HepG2 (cell line): ENCODE data around the gene C12orf43. TPM values are rescaled to one million over a fixed set of nuclear protein-coding genes. Genes with fewer than 3 reads are reported as not detected.
A peak's percentile ranks its signal among the peaks of the same experiment; 100 is the strongest.

Experiments
- ATF1 ChIP-seq: IDR thresholded peaks from 2 replicates; pipeline ENCODE4 v1.6.1; 2016; ENCODE audit warnings: mild to moderate bottlenecking, control low read depth
- BCL3 ChIP-seq: sonication (generic); formaldehyde crosslinking; IDR thresholded peaks from 2 replicates; pipeline ENCODE4 v1.5.1; 2020; ENCODE audit warnings: mild to moderate bottlenecking, missing genetic modification reagents, moderate library complexity
- HNF1A ChIP-seq, 2 experiments: sonication (generic) in 1 of 2; formaldehyde crosslinking in 1 of 2; IDR thresholded peaks; 2 replicates each; pipeline versions ENCODE4 v1.4.0 to v1.6.1; 2016 to 2020; ENCODE audit warnings: borderline replicate concordance in 1 of 2, low read depth in 1 of 2, mild to moderate bottlenecking in 1 of 2, missing genetic modification reagents in 1 of 2
- NR1H2 ChIP-seq: sonication (generic); formaldehyde crosslinking; IDR thresholded peaks from 2 replicates; pipeline ENCODE4 v1.8.1; 2022; ENCODE audit warnings: low read depth, missing genetic modification reagents, borderline replicate concordance
- polyA plus RNA-seq, 8 experiments: library from polyadenylated mRNA; depleted of rRNA in 3 of 8; stranded (reverse) in 7 of 8; unstranded in 1 of 8; fragments of >200 nt; fragmentation: Illumina TruSeq in 4 of 8; extraction: Trizol in 4 of 8; gene quantifications; 2 replicates each; pipeline versions ENCODE4 v1.2.1 to v1.2.3, GENCODE V29; 2011 to 2016; ENCODE audit warnings: low read depth in 4 of 8, missing spikeins in 1 of 8, mixed read lengths in 1 of 8; ENCODE audit not compliant: insufficient read depth in 1 of 8
- total RNA-seq, 5 experiments: library from RNA; depleted of rRNA; stranded (reverse); fragments of >200 nt; fragmentation: Illumina TruSeq; extraction: Trizol; gene quantifications; 2 replicates each; pipeline ENCODE4 v1.2.3, GENCODE V29; 2016; ENCODE audit warnings: low read depth in 1 of 5
- TF ChIP-seq, protein P1 (sequence below): sonication (generic); formaldehyde crosslinking; IDR thresholded peaks from 2 replicates; pipeline ENCODE4 v1.5.0; 2020; ENCODE audit warnings: mild to moderate bottlenecking, missing genetic modification reagents
- TF ChIP-seq, protein P2 (sequence below): sonication (generic); formaldehyde crosslinking; IDR thresholded peaks from 2 replicates; pipeline ENCODE4 v1.5.0; 2020; ENCODE audit warnings: mild to moderate bottlenecking, missing genetic modification reagents, moderate library complexity
- TF ChIP-seq, protein P3 (sequence below): IDR thresholded peaks from 2 replicates; pipeline ENCODE4 v1.6.1; 2012; ENCODE audit warnings: inconsistent platforms
- TF ChIP-seq, protein P4 (sequence below): IDR thresholded peaks from 2 replicates; pipeline ENCODE4 v1.4.0; 2020; ENCODE audit warnings: mild to moderate bottlenecking, missing genetic modification reagents
- TF ChIP-seq, protein P5 (sequence below): sonication (generic); formaldehyde crosslinking; IDR thresholded peaks from 2 replicates; pipeline ENCODE4 v1.8.1; 2023; ENCODE audit warnings: mild to moderate bottlenecking, missing genetic modification reagents

The C12orf43 gene
- total and polyA plus RNA-seq, 2 of the 13 experiments (the other 11 are each of a cell fraction or from before 2014, with no cell fraction given): 7.9 to 11.1 TPM

GRCh38 chr12:121060149-121061001 lies 44.1 kb upstream of the C12orf43 start (continued):
- TF ChIP-seq, protein P1, sequence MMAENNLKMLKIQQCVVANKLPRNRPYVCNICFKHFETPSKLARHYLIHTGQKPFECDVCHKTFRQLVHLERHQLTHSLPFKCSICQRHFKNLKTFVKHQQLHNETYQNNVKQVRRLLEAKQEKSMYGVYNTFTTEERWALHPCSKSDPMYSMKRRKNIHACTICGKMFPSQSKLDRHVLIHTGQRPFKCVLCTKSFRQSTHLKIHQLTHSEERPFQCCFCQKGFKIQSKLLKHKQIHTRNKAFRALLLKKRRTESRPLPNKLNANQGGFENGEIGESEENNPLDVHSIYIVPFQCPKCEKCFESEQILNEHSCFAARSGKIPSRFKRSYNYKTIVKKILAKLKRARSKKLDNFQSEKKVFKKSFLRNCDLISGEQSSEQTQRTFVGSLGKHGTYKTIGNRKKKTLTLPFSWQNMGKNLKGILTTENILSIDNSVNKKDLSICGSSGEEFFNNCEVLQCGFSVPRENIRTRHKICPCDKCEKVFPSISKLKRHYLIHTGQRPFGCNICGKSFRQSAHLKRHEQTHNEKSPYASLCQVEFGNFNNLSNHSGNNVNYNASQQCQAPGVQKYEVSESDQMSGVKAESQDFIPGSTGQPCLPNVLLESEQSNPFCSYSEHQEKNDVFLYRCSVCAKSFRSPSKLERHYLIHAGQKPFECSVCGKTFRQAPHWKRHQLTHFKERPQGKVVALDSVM (CRISPR knock-in tag): peak; percentile 89
- TF ChIP-seq BCL3 (CRISPR knock-in tag): no peak
- TF ChIP-seq, protein P2, sequence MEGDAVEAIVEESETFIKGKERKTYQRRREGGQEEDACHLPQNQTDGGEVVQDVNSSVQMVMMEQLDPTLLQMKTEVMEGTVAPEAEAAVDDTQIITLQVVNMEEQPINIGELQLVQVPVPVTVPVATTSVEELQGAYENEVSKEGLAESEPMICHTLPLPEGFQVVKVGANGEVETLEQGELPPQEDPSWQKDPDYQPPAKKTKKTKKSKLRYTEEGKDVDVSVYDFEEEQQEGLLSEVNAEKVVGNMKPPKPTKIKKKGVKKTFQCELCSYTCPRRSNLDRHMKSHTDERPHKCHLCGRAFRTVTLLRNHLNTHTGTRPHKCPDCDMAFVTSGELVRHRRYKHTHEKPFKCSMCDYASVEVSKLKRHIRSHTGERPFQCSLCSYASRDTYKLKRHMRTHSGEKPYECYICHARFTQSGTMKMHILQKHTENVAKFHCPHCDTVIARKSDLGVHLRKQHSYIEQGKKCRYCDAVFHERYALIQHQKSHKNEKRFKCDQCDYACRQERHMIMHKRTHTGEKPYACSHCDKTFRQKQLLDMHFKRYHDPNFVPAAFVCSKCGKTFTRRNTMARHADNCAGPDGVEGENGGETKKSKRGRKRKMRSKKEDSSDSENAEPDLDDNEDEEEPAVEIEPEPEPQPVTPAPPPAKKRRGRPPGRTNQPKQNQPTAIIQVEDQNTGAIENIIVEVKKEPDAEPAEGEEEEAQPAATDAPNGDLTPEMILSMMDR (CRISPR knock-in tag): peak; percentile 70
- TF ChIP-seq HNF1A (IDR thresholded peaks at IDR 0.05; ENCODE audit: low read depth): no peak
- TF ChIP-seq HNF1A (CRISPR knock-in tag; IDR thresholded peaks at IDR 0.05; ENCODE audit: borderline replicate concordance): no peak
- TF ChIP-seq NR1H2 (CRISPR knock-in tag): no peak
- TF ChIP-seq, protein P3, sequence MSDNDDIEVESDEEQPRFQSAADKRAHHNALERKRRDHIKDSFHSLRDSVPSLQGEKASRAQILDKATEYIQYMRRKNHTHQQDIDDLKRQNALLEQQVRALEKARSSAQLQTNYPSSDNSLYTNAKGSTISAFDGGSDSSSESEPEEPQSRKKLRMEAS: no peak
- TF ChIP-seq, protein P4, sequence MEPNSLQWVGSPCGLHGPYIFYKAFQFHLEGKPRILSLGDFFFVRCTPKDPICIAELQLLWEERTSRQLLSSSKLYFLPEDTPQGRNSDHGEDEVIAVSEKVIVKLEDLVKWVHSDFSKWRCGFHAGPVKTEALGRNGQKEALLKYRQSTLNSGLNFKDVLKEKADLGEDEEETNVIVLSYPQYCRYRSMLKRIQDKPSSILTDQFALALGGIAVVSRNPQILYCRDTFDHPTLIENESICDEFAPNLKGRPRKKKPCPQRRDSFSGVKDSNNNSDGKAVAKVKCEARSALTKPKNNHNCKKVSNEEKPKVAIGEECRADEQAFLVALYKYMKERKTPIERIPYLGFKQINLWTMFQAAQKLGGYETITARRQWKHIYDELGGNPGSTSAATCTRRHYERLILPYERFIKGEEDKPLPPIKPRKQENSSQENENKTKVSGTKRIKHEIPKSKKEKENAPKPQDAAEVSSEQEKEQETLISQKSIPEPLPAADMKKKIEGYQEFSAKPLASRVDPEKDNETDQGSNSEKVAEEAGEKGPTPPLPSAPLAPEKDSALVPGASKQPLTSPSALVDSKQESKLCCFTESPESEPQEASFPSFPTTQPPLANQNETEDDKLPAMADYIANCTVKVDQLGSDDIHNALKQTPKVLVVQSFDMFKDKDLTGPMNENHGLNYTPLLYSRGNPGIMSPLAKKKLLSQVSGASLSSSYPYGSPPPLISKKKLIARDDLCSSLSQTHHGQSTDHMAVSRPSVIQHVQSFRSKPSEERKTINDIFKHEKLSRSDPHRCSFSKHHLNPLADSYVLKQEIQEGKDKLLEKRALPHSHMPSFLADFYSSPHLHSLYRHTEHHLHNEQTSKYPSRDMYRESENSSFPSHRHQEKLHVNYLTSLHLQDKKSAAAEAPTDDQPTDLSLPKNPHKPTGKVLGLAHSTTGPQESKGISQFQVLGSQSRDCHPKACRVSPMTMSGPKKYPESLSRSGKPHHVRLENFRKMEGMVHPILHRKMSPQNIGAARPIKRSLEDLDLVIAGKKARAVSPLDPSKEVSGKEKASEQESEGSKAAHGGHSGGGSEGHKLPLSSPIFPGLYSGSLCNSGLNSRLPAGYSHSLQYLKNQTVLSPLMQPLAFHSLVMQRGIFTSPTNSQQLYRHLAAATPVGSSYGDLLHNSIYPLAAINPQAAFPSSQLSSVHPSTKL: no peak; the same call in 1 of the 2 replicates
- no peak for TF ChIP-seq ATF1
- TF ChIP-seq, protein P5, sequence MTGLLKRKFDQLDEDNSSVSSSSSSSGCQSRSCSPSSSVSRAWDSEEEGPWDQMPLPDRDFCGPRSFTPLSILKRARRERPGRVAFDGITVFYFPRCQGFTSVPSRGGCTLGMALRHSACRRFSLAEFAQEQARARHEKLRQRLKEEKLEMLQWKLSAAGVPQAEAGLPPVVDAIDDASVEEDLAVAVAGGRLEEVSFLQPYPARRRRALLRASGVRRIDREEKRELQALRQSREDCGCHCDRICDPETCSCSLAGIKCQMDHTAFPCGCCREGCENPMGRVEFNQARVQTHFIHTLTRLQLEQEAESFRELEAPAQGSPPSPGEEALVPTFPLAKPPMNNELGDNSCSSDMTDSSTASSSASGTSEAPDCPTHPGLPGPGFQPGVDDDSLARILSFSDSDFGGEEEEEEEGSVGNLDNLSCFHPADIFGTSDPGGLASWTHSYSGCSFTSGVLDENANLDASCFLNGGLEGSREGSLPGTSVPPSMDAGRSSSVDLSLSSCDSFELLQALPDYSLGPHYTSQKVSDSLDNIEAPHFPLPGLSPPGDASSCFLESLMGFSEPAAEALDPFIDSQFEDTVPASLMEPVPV (CRISPR knock-in tag): no peak
